Activated naive CD4-positive, alpha-beta T cell treated with anti-CD3 and anti-CD28 coated beads, Interleukin-2, amount 50 U/mL, for 72 hours (primary cell): ENCODE data around the gene NDFIP1. TPM values are rescaled to one million over a fixed set of nuclear protein-coding genes. Genes with fewer than 3 reads are reported as not detected.

Source experiments
- ATAC-seq, 2 donors: fragments of 150-1000 bp; cut with Tn5 transposase; 2 replicates each; pipeline ENCODE4 v1.10.0; 2021; ENCODE audit warnings: mild to moderate bottlenecking in 2 of 2, moderate library complexity in 2 of 2
- DNase-seq, 2 donors: peaks; one replicate each; pipeline ENCODE4 v3.0.0; 2021 to 2022; ENCODE audit warnings: low spot score in 2 of 2
- H3K27ac Mint-ChIP-seq, 2 donors: one replicate each; pipeline ENCODE4 v1.8.0; 2022; ENCODE audit warnings: mild to moderate bottlenecking in 2 of 2, mixed read lengths in 2 of 2
- H3K36me3 Mint-ChIP-seq, 2 donors: one replicate each; pipeline ENCODE4 v1.8.0; 2022; ENCODE audit warnings: mixed read lengths in 2 of 2
- H3K9me3 Mint-ChIP-seq, 2 donors: one replicate each; pipeline ENCODE4 v1.8.0; 2022; ENCODE audit warnings: mixed read lengths in 2 of 2
- total RNA-seq, 2 donors: library from RNA; stranded (reverse); gene quantifications; one replicate each; pipeline ENCODE4 v1.2.3, GENCODE V29; 2022

The NDFIP1 gene
- total RNA-seq, 2 donors from 2014 or later, result 70.5 to 92.3 TPM

- no peak overlapping the region for H3K27ac Mint-ChIP-seq
- ATAC-seq (no peak), DNase-seq (no peak)
- H3K9me3 Mint-ChIP-seq, result no peaks in the 10 kb centered on the region
- H3K36me3 Mint-ChIP-seq, result no peaks in the 10 kb centered on the region
Observed at GRCh38 chr5:142156839-142157463, 48.4 kb downstream of the NDFIP1 start.

- DNase-seq, result no peak
- no peak for ATAC-seq
- Mint-ChIP-seq H3K9me3 (no peaks in the 10 kb centered on the region), H3K27ac (no peak overlapping the region), H3K36me3 (no peaks in the 10 kb centered on the region)
Observed at GRCh38 chr5:142159354-142159753, 50.8 kb downstream of the NDFIP1 start.

GRCh38 chr5:142164315-142164714 lies 55.7 kb downstream of the NDFIP1 start:
- DNase-seq (no peak), ATAC-seq (no peak)
- Mint-ChIP-seq H3K36me3 (no peaks in the 10 kb centered on the region), H3K9me3 (no peaks in the 10 kb centered on the region), H3K27ac (peak overlapping the region; percentile 12 to 45)

GRCh38 chr5:142166754-142167153 lies 58.2 kb downstream of the NDFIP1 start:
- H3K36me3 Mint-ChIP-seq, result no peaks in the 10 kb centered on the region
- no peak overlapping the region for H3K27ac Mint-ChIP-seq
- H3K9me3 Mint-ChIP-seq, result no peaks in the 10 kb centered on the region
- ATAC-seq (no peak), DNase-seq (no peak)

- Mint-ChIP-seq H3K9me3 (no peaks in the 10 kb centered on the region), H3K36me3 (no peaks in the 10 kb centered on the region), H3K27ac (no peak overlapping the region)
- DNase-seq, result no peak
- peak in 1 of 2 donors; percentile 5 for ATAC-seq
Observed at GRCh38 chr5:142167458-142167857, 58.9 kb downstream of the NDFIP1 start.

- Mint-ChIP-seq H3K36me3 (no peaks in the 10 kb centered on the region), H3K9me3 (no peaks in the 10 kb centered on the region), H3K27ac (no peak overlapping the region)
- ATAC-seq, result no peak
- DNase-seq, result no peak
Observed at GRCh38 chr5:142168365-142168764, 59.8 kb downstream of the NDFIP1 start.

GRCh38 chr5:142170254-142170953 lies 61.8 kb downstream of the NDFIP1 start:
- DNase-seq (no peak), ATAC-seq (no peak)
- Mint-ChIP-seq H3K36me3 (no peaks in the 10 kb centered on the region), H3K9me3 (no peaks in the 10 kb centered on the region), H3K27ac (no peak overlapping the region)

GRCh38 chr5:142171270-142171669 lies 62.7 kb downstream of the NDFIP1 start:
- Mint-ChIP-seq H3K9me3 (no peaks in the 10 kb centered on the region), H3K27ac (no peak overlapping the region), H3K36me3 (no peaks in the 10 kb centered on the region)
- DNase-seq (no peak), ATAC-seq (no peak)

- Mint-ChIP-seq H3K36me3 (no peaks in the 10 kb centered on the region), H3K9me3 (no peaks in the 10 kb centered on the region), H3K27ac (no peak overlapping the region)
- ATAC-seq, result no peak
- no peak for DNase-seq
Observed at GRCh38 chr5:142175039-142175438, 66.5 kb downstream of the NDFIP1 start.

- no peaks in the 10 kb centered on the region for H3K9me3 Mint-ChIP-seq
- no peaks in the 10 kb centered on the region for H3K36me3 Mint-ChIP-seq
- ATAC-seq, result no peak
- no peak for DNase-seq
- H3K27ac Mint-ChIP-seq, result no peak overlapping the region
Observed at GRCh38 chr5:142175461-142176142, 67.0 kb downstream of the NDFIP1 start.

GRCh38 chr5:142176255-142176654 lies 67.7 kb downstream of the NDFIP1 start:
- Mint-ChIP-seq H3K9me3 (no peaks in the 10 kb centered on the region), H3K27ac (no peak overlapping the region), H3K36me3 (no peaks in the 10 kb centered on the region)
- ATAC-seq (no peak), DNase-seq (no peak)

GRCh38 chr5:142178651-142179050 lies 70.1 kb downstream of the NDFIP1 start:
- DNase-seq, result no peak
- ATAC-seq, result no peak
- no peak overlapping the region for H3K27ac Mint-ChIP-seq
- no peaks in the 10 kb centered on the region for H3K9me3 Mint-ChIP-seq
- no peaks in the 10 kb centered on the region for H3K36me3 Mint-ChIP-seq

- Mint-ChIP-seq H3K36me3 (no peaks in the 10 kb centered on the region), H3K9me3 (no peaks in the 10 kb centered on the region), H3K27ac (no peak overlapping the region)
- no peak for ATAC-seq
- DNase-seq, result no peak
Observed at GRCh38 chr5:142179776-142180387, 71.3 kb downstream of the NDFIP1 start.

GRCh38 chr5:142181096-142181495 lies 72.5 kb downstream of the NDFIP1 start:
- no peak for ATAC-seq

GRCh38 chr5:142181547-142182163 lies 73.1 kb downstream of the NDFIP1 start:
- Mint-ChIP-seq H3K36me3 (no peaks in the 10 kb centered on the region), H3K9me3 (no peaks in the 10 kb centered on the region), H3K27ac (peak overlapping the region in 1 of 2 donors; percentile 60)
- DNase-seq, result no peak
- no peak for ATAC-seq

More at GRCh38 chr5:142181096-142181495, 72.5 kb downstream of the NDFIP1 start:
- no peaks in the 10 kb centered on the region for H3K9me3 Mint-ChIP-seq
- DNase-seq, result no peak
- H3K36me3 Mint-ChIP-seq, result no peaks in the 10 kb centered on the region
- peak overlapping the region in 1 of 2 donors; percentile 60 for H3K27ac Mint-ChIP-seq

GRCh38 chr5:142182840-142183239 lies 74.3 kb downstream of the NDFIP1 start:
- ATAC-seq (no peak), DNase-seq (no peak)
- H3K27ac Mint-ChIP-seq, result no peak overlapping the region
- H3K9me3 Mint-ChIP-seq, result no peaks in the 10 kb centered on the region
- H3K36me3 Mint-ChIP-seq, result no peaks in the 10 kb centered on the region

GRCh38 chr5:142183561-142183960 lies 75.0 kb downstream of the NDFIP1 start:
- DNase-seq (no peak), ATAC-seq (no peak)
- Mint-ChIP-seq H3K27ac (no peak overlapping the region), H3K9me3 (no peaks in the 10 kb centered on the region), H3K36me3 (no peaks in the 10 kb centered on the region)
